ENCODE results near the gene AGO1. TPM values are rescaled to one million over a fixed set of nuclear protein-coding genes. Genes with fewer than 3 reads are reported as not detected.

Gene AGO1
- total and polyA plus RNA-seq, 4 donors: 3.7 to 28.6 (median 13.4) TPM

DNA sequence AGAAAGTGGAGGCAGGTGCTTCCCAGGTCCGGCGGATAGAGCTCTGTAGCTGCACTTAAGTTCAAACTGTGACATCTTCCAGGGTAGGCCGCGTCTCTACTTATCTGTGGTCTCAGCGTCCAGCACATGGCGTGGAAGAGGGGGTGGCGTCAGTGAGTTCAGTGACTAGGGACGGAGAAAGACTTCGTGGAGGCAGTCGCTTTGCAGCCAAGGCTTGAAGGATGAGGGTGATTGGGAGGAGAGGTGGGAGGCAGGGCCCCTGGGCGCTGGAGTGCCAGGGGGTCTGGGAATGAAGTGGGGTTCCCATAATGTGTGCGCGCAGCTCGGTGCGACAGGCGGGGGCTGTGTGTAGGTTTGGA lies 444 bp upstream of the AGO1 start:
- Histone ChIP-seq H3K4me1 (ENCODE audit: control insufficient read depth in 5 of 5, insufficient read depth in 5 of 5, low read length in 5 of 5) (peaks cover 5 to 24% (median 14%) of the 10 kb centered on the region in 5 donors), H3K9me3 (ENCODE audit: control insufficient read depth in 4 of 4, insufficient read depth in 3 of 4, low read length in 3 of 4) (no peaks in the 10 kb centered on the region), H3K27me3 (ENCODE audit: control insufficient read depth in 3 of 3, insufficient read depth in 3 of 3, low read length in 2 of 3) (peaks cover 0 to 3% (median 0%) of the 10 kb centered on the region in 3 donors), H3K27ac (ENCODE audit: low read depth in 1 of 2, low read length in 1 of 2) (peak overlapping the region in 1 of 2 donors; percentile 61), H3K9ac (ENCODE audit: insufficient read depth in 1 of 2, low read length in 2 of 2) (no peak overlapping the region), H3K36me3 (ENCODE audit: control insufficient read depth in 4 of 4, insufficient read depth in 4 of 4, low read length in 4 of 4) (peaks cover 0 to 5% (median 2%) of the 10 kb centered on the region in 4 donors), H3K4me3 (peak overlapping the region; percentile 40)
- no peak for DNase-seq
- 57 to 58% methylated on average over 16 of the region's 16 CpGs for WGBS, 2 donors
- ATAC-seq (ENCODE audit: insufficient read depth, low FRiP score): no peak
- TF ChIP-seq, protein P1, sequence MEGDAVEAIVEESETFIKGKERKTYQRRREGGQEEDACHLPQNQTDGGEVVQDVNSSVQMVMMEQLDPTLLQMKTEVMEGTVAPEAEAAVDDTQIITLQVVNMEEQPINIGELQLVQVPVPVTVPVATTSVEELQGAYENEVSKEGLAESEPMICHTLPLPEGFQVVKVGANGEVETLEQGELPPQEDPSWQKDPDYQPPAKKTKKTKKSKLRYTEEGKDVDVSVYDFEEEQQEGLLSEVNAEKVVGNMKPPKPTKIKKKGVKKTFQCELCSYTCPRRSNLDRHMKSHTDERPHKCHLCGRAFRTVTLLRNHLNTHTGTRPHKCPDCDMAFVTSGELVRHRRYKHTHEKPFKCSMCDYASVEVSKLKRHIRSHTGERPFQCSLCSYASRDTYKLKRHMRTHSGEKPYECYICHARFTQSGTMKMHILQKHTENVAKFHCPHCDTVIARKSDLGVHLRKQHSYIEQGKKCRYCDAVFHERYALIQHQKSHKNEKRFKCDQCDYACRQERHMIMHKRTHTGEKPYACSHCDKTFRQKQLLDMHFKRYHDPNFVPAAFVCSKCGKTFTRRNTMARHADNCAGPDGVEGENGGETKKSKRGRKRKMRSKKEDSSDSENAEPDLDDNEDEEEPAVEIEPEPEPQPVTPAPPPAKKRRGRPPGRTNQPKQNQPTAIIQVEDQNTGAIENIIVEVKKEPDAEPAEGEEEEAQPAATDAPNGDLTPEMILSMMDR (IDR thresholded peaks at IDR 0.05; ENCODE audit: control extremely low read depth, extremely low read depth): no peak

DNA sequence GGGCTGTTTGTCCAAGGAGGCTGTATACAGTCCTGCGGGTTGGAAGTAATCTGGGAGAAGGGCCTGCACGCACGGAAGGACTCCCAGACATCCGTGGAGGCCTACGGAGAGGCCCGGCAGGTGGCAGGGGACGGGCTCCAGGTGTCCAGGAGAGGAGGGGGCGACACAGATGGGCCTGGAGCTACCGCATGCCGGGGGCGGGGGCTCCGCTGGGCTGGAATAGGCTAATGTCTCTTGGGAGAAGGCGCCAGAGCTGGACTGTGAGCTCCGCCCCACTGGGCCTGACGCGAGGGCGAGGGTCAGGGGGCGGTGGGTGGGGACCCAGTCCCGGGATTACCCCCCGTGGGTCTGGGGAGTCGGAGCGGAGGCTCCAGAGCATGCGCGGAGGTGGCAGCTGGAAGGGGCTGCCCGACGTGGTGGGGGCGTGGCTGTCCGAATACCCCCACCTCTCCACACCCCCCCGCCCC lies 659 bp downstream of the AGO1 start:
- Histone ChIP-seq H3K9ac (ENCODE audit: insufficient read depth in 1 of 2, low read length in 2 of 2) (peak overlapping the region; percentile 46 to 59), H3K27me3 (ENCODE audit: control insufficient read depth in 3 of 3, insufficient read depth in 3 of 3, low read length in 2 of 3) (peaks cover 0 to 3% (median 0%) of the 10 kb centered on the region in 3 donors), H3K27ac (ENCODE audit: low read depth in 1 of 2, low read length in 1 of 2) (peak overlapping the region; percentile 58 to 86), H3K9me3 (ENCODE audit: control insufficient read depth in 4 of 4, insufficient read depth in 3 of 4, low read length in 3 of 4) (no peaks in the 10 kb centered on the region), H3K4me3 (peak overlapping the region; percentile 98), H3K36me3 (ENCODE audit: control insufficient read depth in 4 of 4, insufficient read depth in 4 of 4, low read length in 4 of 4) (peaks cover 0 to 5% (median 4%) of the 10 kb centered on the region in 4 donors), H3K4me1 (ENCODE audit: control insufficient read depth in 5 of 5, insufficient read depth in 5 of 5, low read length in 5 of 5) (peaks cover 5 to 25% (median 14%) of the 10 kb centered on the region in 5 donors)
- peak; percentile 73 to 81 (median 73) for DNase-seq
- WGBS, 2 donors: 1% methylated on average over 29 of the region's 29 CpGs
- ATAC-seq (ENCODE audit: insufficient read depth, low FRiP score): peak; percentile 29
- TF ChIP-seq, protein P1 (IDR thresholded peaks at IDR 0.05; ENCODE audit: control extremely low read depth, extremely low read depth): no peak

DNA sequence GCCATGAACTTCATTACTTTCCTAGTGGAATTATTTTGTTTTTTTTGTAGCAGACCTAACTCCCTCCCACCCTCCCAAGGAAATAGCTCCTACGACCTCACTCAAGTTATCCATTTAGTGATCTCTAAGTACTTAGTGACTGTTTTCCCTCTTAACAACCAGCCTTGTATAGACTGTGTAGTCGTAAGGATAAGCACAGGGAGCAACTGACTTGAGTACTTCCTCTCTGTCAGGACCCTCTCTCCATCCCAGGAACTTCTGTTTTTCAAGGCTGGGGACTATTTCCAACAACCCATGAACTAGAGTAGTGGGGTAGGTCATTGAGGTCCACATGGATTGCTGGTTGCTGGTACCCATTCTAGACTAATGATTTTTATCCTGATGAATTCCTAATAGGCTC lies 1.9 kb downstream of the AGO1 start:
- TF ChIP-seq, protein P1 (IDR thresholded peaks at IDR 0.05; ENCODE audit: control extremely low read depth, extremely low read depth): no peak
- Histone ChIP-seq H3K4me3 (no peak overlapping the region), H3K4me1 (ENCODE audit: control insufficient read depth in 5 of 5, insufficient read depth in 5 of 5, low read length in 5 of 5) (peaks cover 5 to 25% (median 14%) of the 10 kb centered on the region in 5 donors), H3K36me3 (ENCODE audit: control insufficient read depth in 4 of 4, insufficient read depth in 4 of 4, low read length in 4 of 4) (peaks cover 0 to 5% (median 5%) of the 10 kb centered on the region in 4 donors), H3K9ac (ENCODE audit: insufficient read depth in 1 of 2, low read length in 2 of 2) (no peak overlapping the region), H3K27ac (ENCODE audit: low read depth in 1 of 2, low read length in 1 of 2) (no peak overlapping the region), H3K27me3 (ENCODE audit: control insufficient read depth in 3 of 3, insufficient read depth in 3 of 3, low read length in 2 of 3) (peaks cover 0 to 3% (median 0%) of the 10 kb centered on the region in 3 donors), H3K9me3 (ENCODE audit: control insufficient read depth in 4 of 4, insufficient read depth in 3 of 4, low read length in 3 of 4) (no peaks in the 10 kb centered on the region)
- WGBS, 2 donors: 35 to 41% methylated on average over 2 of the region's 2 CpGs
- DNase-seq: no peak
- ATAC-seq (ENCODE audit: insufficient read depth, low FRiP score): no peak
